ENCODE results near the gene TBX1.

DNA sequence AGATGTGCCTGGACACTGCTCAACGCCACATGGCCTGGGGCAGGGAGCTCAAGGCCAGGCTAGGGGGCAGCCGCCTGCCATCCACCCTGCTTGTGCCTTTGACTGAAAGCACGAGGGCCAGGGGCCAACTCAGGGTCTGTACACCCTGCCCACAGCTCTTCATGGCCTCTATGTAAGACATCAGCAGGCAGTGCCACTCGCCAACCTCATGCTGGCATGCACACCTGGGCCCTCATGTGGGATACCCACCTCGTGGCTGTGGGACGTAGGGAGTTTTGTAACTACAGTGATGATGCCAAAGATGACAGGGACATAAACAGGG is 25.6 kb downstream of the TBX1 start:
- TF ChIP-seq ZNF219 (CRISPR knock-in tag; IDR thresholded peaks at IDR 0.05; ENCODE audit: borderline replicate concordance) = no peak
- TF ChIP-seq, protein P1, sequence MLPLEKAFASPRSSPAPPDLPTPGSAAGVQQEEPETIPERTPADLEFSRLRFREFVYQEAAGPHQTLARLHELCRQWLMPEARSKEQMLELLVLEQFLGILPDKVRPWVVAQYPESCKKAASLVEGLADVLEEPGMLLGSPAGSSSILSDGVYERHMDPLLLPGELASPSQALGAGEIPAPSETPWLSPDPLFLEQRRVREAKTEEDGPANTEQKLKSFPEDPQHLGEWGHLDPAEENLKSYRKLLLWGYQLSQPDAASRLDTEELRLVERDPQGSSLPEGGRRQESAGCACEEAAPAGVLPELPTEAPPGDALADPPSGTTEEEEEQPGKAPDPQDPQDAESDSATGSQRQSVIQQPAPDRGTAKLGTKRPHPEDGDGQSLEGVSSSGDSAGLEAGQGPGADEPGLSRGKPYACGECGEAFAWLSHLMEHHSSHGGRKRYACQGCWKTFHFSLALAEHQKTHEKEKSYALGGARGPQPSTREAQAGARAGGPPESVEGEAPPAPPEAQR (CRISPR knock-in tag; IDR thresholded peaks at IDR 0.05) = no peak
- TF ChIP-seq MAX (CRISPR knock-in tag; IDR thresholded peaks at IDR 0.05) = no peak
- no peak for TF ChIP-seq CTCF (IDR thresholded peaks at IDR 0.05)
- TF ChIP-seq, protein P2, sequence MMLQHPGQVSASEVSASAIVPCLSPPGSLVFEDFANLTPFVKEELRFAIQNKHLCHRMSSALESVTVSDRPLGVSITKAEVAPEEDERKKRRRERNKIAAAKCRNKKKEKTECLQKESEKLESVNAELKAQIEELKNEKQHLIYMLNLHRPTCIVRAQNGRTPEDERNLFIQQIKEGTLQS (CRISPR knock-in tag; conservative IDR thresholded peaks at IDR 0.05) = no peak
- no peak for TF ChIP-seq NFYB (CRISPR knock-in tag; conservative IDR thresholded peaks at IDR 0.05; ENCODE audit: low read depth)
- no peak for TF ChIP-seq TEAD4 (CRISPR knock-in tag; IDR thresholded peaks at IDR 0.05)

All from WTC11 (cell line).